Lung (tissue), 12 donors: ENCODE data around the gene EGFL8. TPM values are rescaled to one million over a fixed set of nuclear protein-coding genes. Genes with fewer than 3 reads are reported as not detected.

ENCODE experiments used
- ATAC-seq: fragments of 200-7000 bp; cut with Tn5 transposase; one replicate; pipeline ENCODE4 v1.9.1; 2020; ENCODE audit warnings: moderate number of reproducible peaks; ENCODE audit not compliant: insufficient read depth, low FRiP score
- DNase-seq, 3 donors: peaks; one replicate each; pipeline ENCODE4 v3.0.0-alpha.2; 2013 to 2017
- H3K27ac ChIP-seq, 2 donors: one replicate each; pipeline ENCODE4 v1.5.1; 2013; ENCODE audit warnings: mild to moderate bottlenecking in 2 of 2, moderate library complexity in 2 of 2, control low read depth in 1 of 2, inconsistent platforms in 1 of 2, low read depth in 1 of 2, low read length in 1 of 2
- H3K27me3 ChIP-seq, 3 donors: one replicate each; pipeline ENCODE4 v1.5.1; 2013; ENCODE audit warnings: low read length in 2 of 3; ENCODE audit not compliant: control insufficient read depth in 3 of 3, insufficient read depth in 3 of 3
- H3K36me3 ChIP-seq, 4 donors: one replicate each; pipeline ENCODE4 v1.5.1; 2013; ENCODE audit warnings: low read length in 4 of 4, mild to moderate bottlenecking in 1 of 4, moderate library complexity in 1 of 4; ENCODE audit not compliant: control insufficient read depth in 4 of 4, insufficient read depth in 4 of 4
- H3K4me1 ChIP-seq, 5 donors: one replicate each; pipeline ENCODE4 v1.5.1; 2013; ENCODE audit warnings: low read length in 5 of 5, mild to moderate bottlenecking in 2 of 5, moderate library complexity in 1 of 5; ENCODE audit not compliant: control insufficient read depth in 5 of 5, insufficient read depth in 5 of 5
- H3K4me3 ChIP-seq: one replicate; pipeline ENCODE4 v1.5.1; 2013; ENCODE audit warnings: mild to moderate bottlenecking, control low read depth, moderate library complexity
- H3K9ac ChIP-seq, 2 donors: one replicate each; pipeline ENCODE4 v1.5.1; 2013; ENCODE audit warnings: low read length in 2 of 2, control low read depth in 1 of 2; ENCODE audit not compliant: insufficient read depth in 1 of 2
- H3K9me3 ChIP-seq, 4 donors: one replicate each; pipeline ENCODE4 v1.5.1; 2013; ENCODE audit warnings: low read length in 3 of 4, mild to moderate bottlenecking in 1 of 4, moderate library complexity in 1 of 4; ENCODE audit not compliant: control insufficient read depth in 4 of 4, insufficient read depth in 3 of 4
- CTCF ChIP-seq: IDR thresholded peaks from 2 replicates; pipeline ENCODE4 v1.5.1; 2012; ENCODE audit warnings: mild to moderate bottlenecking; ENCODE audit errors: control extremely low read depth, extremely low read depth
- WGBS, 2 donors: extraction: QIAGEN DNeasy Blood & Tissue Kit; methylation state at CpG; one replicate each; pipeline ENCODE4 v1.1.7; 2013; 5-methylcytosine and 5-hydroxymethylcytosine counted together
- polyA plus RNA-seq, 2 donors: library from polyadenylated mRNA; stranded (reverse); fragments of 200-250 nt; gene quantifications; one replicate each; pipeline ENCODE4 v1.2.1, GENCODE V29; 2013
- total RNA-seq, 2 donors: library from RNA; depleted of rRNA in 1 of 2; stranded (reverse); fragments of >200 nt in 1 of 2; gene quantifications; one replicate each; pipeline ENCODE4 v1.2.1, GENCODE V29; 2014 to 2021
- donor health status: control.
- donor health status: control.
- donor health status: Bipolar disorder and iron deficiency.
- donor health status: healthy.
- donor health status: DM: yes; HTN: yes; CAD: no.

The EGFL8 gene
- total and polyA plus RNA-seq, 4 donors: 3.8 to 10.9 (median 10.0) TPM

- H3K27me3 ChIP-seq: peaks cover 0 to 57% (median 33%) of the 10 kb centered on the region in 3 donors
- 47 to 54% methylated on average over 4 of the region's 4 CpGs for WGBS, 2 donors
Observed at GRCh38 chr6:32146687-32147086, 17.7 kb upstream of the EGFL8 start.

GRCh38 chr6:32147401-32148132, 16.8 kb upstream of the EGFL8 start:
- H3K4me3 ChIP-seq: no peak overlapping the region
- DNase-seq (no peak), ATAC-seq (no peak)
- H3K36me3 ChIP-seq: no peaks in the 10 kb centered on the region
- H3K27ac ChIP-seq: no peak overlapping the region
- no peak overlapping the region for H3K9ac ChIP-seq
- H3K9me3 ChIP-seq: peaks cover 0 to 2% (median 0%) of the 10 kb centered on the region in 4 donors
- TF ChIP-seq CTCF: no peak
- peaks cover 0 to 57% (median 40%) of the 10 kb centered on the region in 3 donors for H3K27me3 ChIP-seq
- 87 to 94% methylated on average over 4 of the region's 4 CpGs for WGBS, 2 donors
- H3K4me1 ChIP-seq: peaks cover 0 to 17% (median 7%) of the 10 kb centered on the region in 5 donors

More at GRCh38 chr6:32146687-32147086, 17.7 kb upstream of the EGFL8 start:
- Histone ChIP-seq H3K9me3 (peaks cover 0 to 2% (median 0%) of the 10 kb centered on the region in 4 donors), H3K4me1 (peaks cover 0 to 12% (median 2%) of the 10 kb centered on the region in 5 donors), H3K27ac (no peak overlapping the region), H3K36me3 (no peaks in the 10 kb centered on the region), H3K4me3 (no peak overlapping the region), H3K9ac (no peak overlapping the region)
- ATAC-seq (no peak), DNase-seq (no peak)
- no peak for TF ChIP-seq CTCF

GRCh38 chr6:32148289-32149091, 15.9 kb upstream of the EGFL8 start:
- Histone ChIP-seq H3K27me3 (peaks cover 0 to 55% (median 42%) of the 10 kb centered on the region in 3 donors), H3K36me3 (no peaks in the 10 kb centered on the region), H3K9ac (no peak overlapping the region), H3K4me1 (peaks cover 2 to 24% (median 11%) of the 10 kb centered on the region in 5 donors), H3K4me3 (no peak overlapping the region), H3K9me3 (peaks cover 0 to 2% (median 0%) of the 10 kb centered on the region in 4 donors), H3K27ac (no peak overlapping the region)
- DNase-seq: peak; percentile 53 to 73 (median 54)
- peak; percentile 49 for ATAC-seq
- no peak for TF ChIP-seq CTCF
- WGBS, 2 donors: 13 to 33% methylated on average over 39 of the region's 39 CpGs
